ENCODE results near the gene CNKSR1.

Gene CNKSR1

GRCh38 chr1:26188477-26188876, 11.2 kb downstream of the CNKSR1 start:
- H3K27me3 Mint-ChIP-seq (ENCODE audit: low read depth): no peaks in the 10 kb centered on the region
- no peaks in the 10 kb centered on the region for H3K36me3 Mint-ChIP-seq (ENCODE audit: low read depth)
- no peak overlapping the region for H3K4me3 Mint-ChIP-seq
- no peak overlapping the region for H3K27ac Mint-ChIP-seq
- no peaks in the 10 kb centered on the region for H3K9me3 Mint-ChIP-seq
- no peak for TF ChIP-seq CTCF (IDR thresholded peaks at IDR 0.05; ENCODE audit: unreplicated experiment in 3 of 3)
- peaks cover 7% of the 10 kb centered on the region for H3K4me1 Mint-ChIP-seq

- Mint-ChIP-seq H3K4me1 (peaks cover 7% of the 10 kb centered on the region), H3K9me3 (no peaks in the 10 kb centered on the region), H3K27me3 (ENCODE audit: low read depth) (no peaks in the 10 kb centered on the region), H3K36me3 (ENCODE audit: low read depth) (no peaks in the 10 kb centered on the region), H3K27ac (no peak overlapping the region), H3K4me3 (no peak overlapping the region)
- no peak for TF ChIP-seq CTCF (IDR thresholded peaks at IDR 0.05; ENCODE audit: unreplicated experiment in 3 of 3)
Observed at GRCh38 chr1:26189331-26189730, 12.0 kb downstream of the CNKSR1 start.

GRCh38 chr1:26189751-26190275, 12.5 kb downstream of the CNKSR1 start:
- H3K4me3 Mint-ChIP-seq: no peak overlapping the region
- no peak for TF ChIP-seq CTCF (IDR thresholded peaks at IDR 0.05; ENCODE audit: unreplicated experiment in 3 of 3)
- H3K9me3 Mint-ChIP-seq: no peaks in the 10 kb centered on the region
- peak overlapping the region in 1 of 3 experiments; percentile 61 for H3K27ac Mint-ChIP-seq
- peaks cover 7% of the 10 kb centered on the region for H3K4me1 Mint-ChIP-seq
- H3K27me3 Mint-ChIP-seq (ENCODE audit: low read depth): no peaks in the 10 kb centered on the region
- H3K36me3 Mint-ChIP-seq (ENCODE audit: low read depth): no peaks in the 10 kb centered on the region

GRCh38 chr1:26190373-26190987, 13.2 kb downstream of the CNKSR1 start, which contains the start of gene CATSPER4:
Gene CATSPER4, plus strand, starts transcription at chr1:26190602. Its CDS starts 26 bp downstream, at chr1:26190628.
- peak in 2 of 3 experiments; percentile 9 to 38 for TF ChIP-seq CTCF (IDR thresholded peaks at IDR 0.05; ENCODE audit: unreplicated experiment in 3 of 3)
- Mint-ChIP-seq H3K27me3 (ENCODE audit: low read depth) (no peaks in the 10 kb centered on the region), H3K4me3 (no peak within 1 kb of the TSS), H3K4me1 (peaks cover 7% of the 10 kb centered on the region), H3K9me3 (no peaks in the 10 kb centered on the region), H3K27ac (peak within 1 kb of the TSS in 2 of 3 experiments; percentile 51 to 61), H3K36me3 (ENCODE audit: low read depth) (no peaks in the 10 kb centered on the region)

- TF ChIP-seq CTCF (IDR thresholded peaks at IDR 0.05; ENCODE audit: unreplicated experiment in 3 of 3): no peak
- Mint-ChIP-seq H3K4me3 (no peak overlapping the region), H3K27me3 (ENCODE audit: low read depth) (no peaks in the 10 kb centered on the region), H3K27ac (no peak overlapping the region), H3K9me3 (no peaks in the 10 kb centered on the region), H3K4me1 (peaks cover 7% of the 10 kb centered on the region), H3K36me3 (ENCODE audit: low read depth) (no peaks in the 10 kb centered on the region)
Observed at GRCh38 chr1:26191739-26192138, 14.4 kb downstream of the CNKSR1 start.

- peaks cover 8% of the 10 kb centered on the region for H3K4me1 Mint-ChIP-seq
Observed at GRCh38 chr1:26195805-26196204, 18.5 kb downstream of the CNKSR1 start.

More at GRCh38 chr1:26195805-26196204, 18.5 kb downstream of the CNKSR1 start:
- no peak overlapping the region for H3K4me3 Mint-ChIP-seq
- no peaks in the 10 kb centered on the region for H3K36me3 Mint-ChIP-seq (ENCODE audit: low read depth)
- TF ChIP-seq CTCF (IDR thresholded peaks at IDR 0.05; ENCODE audit: unreplicated experiment in 3 of 3): no peak
- H3K27me3 Mint-ChIP-seq (ENCODE audit: low read depth): peaks cover 4% of the 10 kb centered on the region
- no peaks in the 10 kb centered on the region for H3K9me3 Mint-ChIP-seq
- H3K27ac Mint-ChIP-seq: no peak overlapping the region

All from nephron (organoid).